Smooth muscle cell (in vitro differentiated cells): ENCODE results near the gene PSMC3. TPM values are rescaled to one million over a fixed set of nuclear protein-coding genes. Genes with fewer than 3 reads are reported as not detected.
A peak's percentile ranks its signal among the peaks of the same experiment; 100 is the strongest.

Source experiments
- DNase-seq: peaks from one replicate; lab custom pipeline; 2025; ENCODE audit not compliant: unreplicated experiment; lab: John Stamatoyannopoulos, UW
- H2AFZ ChIP-seq: fragments of 200-600 bp; sonication (generic); 2 replicates; pipeline ENCODE4 v1.6.0; 2016; ENCODE audit warnings: antibody characterized with exemption, low read depth, mild to moderate bottlenecking
- H3F3A ChIP-seq: fragments of 200-600 bp; sonication (generic); 2 replicates; pipeline ENCODE4 v1.6.0; 2017; ENCODE audit warnings: antibody characterized with exemption, low read depth
- H3K27ac ChIP-seq: fragments of 200-600 bp; sonication (generic); 2 replicates; pipeline ENCODE4 v1.5.1; 2016; ENCODE audit warnings: low read depth, mild to moderate bottlenecking
- H3K27me3 ChIP-seq: fragments of 200-600 bp; sonication (generic); 2 replicates; pipeline ENCODE4 v1.6.1; 2016; ENCODE audit warnings: low read depth, mild to moderate bottlenecking
- H3K36me3 ChIP-seq: fragments of 200-600 bp; sonication (generic); 2 replicates; pipeline ENCODE4 v1.5.1; 2016; ENCODE audit warnings: low read depth
- H3K4me1 ChIP-seq: fragments of 200-600 bp; sonication (generic); 2 replicates; pipeline ENCODE4 v1.5.1; 2016; ENCODE audit warnings: low read depth
- H3K4me2 ChIP-seq: fragments of 200-600 bp; sonication (generic); 2 replicates; pipeline ENCODE4 v1.6.0; 2016; ENCODE audit warnings: mild to moderate bottlenecking
- H3K4me3 ChIP-seq: fragments of 200-600 bp; sonication (generic); 2 replicates; pipeline ENCODE4 v1.5.1; 2016; ENCODE audit warnings: mild to moderate bottlenecking
- H3K79me2 ChIP-seq: fragments of 200-600 bp; sonication (generic); 2 replicates; pipeline ENCODE4 v1.6.0; 2016; ENCODE audit warnings: low read depth, mild to moderate bottlenecking
- H3K9ac ChIP-seq: fragments of 200-600 bp; sonication (generic); 2 replicates; pipeline ENCODE4 v1.6.0; 2016; ENCODE audit warnings: low read depth
- H3K9me3 ChIP-seq: fragments of 200-600 bp; sonication (generic); replicated peaks from 2 replicates; pipeline ENCODE4 v1.5.1; 2016; ENCODE audit warnings: low read depth
- H4K20me1 ChIP-seq: fragments of 200-600 bp; sonication (generic); 2 replicates; pipeline ENCODE4 v1.6.0; 2016; ENCODE audit warnings: low read depth
- WGBS: methylation state at CpG from one replicate; pipeline ENCODE4 v1.1.7; 2016; ENCODE audit warnings: low lambda C conversion rate; 5-methylcytosine and 5-hydroxymethylcytosine counted together
- polyA plus RNA-seq: library from polyadenylated mRNA; unstranded; fragments of >200 nt; fragmentation: Nextera tagmentation; extraction: Ambion mirVana; gene quantifications from 2 replicates; pipeline ENCODE4 v1.2.1, GENCODE V29; 2016
- total RNA-seq: library from RNA; depleted of rRNA; stranded (reverse); fragments of >200 nt; gene quantifications from 2 replicates; pipeline ENCODE4 v1.2.3, GENCODE V29; 2014
- TF ChIP-seq, protein P1 (sequence below): fragments of 200-600 bp; sonication (generic); IDR thresholded peaks from 2 replicates; pipeline ENCODE4 v1.5.1; 2017; ENCODE audit warnings: borderline replicate concordance, mild to moderate bottlenecking, antibody characterized with exemption; ENCODE audit not compliant: insufficient read depth, poor library complexity, severe bottlenecking

PSMC3 gene
- total and polyA plus RNA-seq, 2 experiments from 2014 or later, result 71.2 to 211 TPM

DNA sequence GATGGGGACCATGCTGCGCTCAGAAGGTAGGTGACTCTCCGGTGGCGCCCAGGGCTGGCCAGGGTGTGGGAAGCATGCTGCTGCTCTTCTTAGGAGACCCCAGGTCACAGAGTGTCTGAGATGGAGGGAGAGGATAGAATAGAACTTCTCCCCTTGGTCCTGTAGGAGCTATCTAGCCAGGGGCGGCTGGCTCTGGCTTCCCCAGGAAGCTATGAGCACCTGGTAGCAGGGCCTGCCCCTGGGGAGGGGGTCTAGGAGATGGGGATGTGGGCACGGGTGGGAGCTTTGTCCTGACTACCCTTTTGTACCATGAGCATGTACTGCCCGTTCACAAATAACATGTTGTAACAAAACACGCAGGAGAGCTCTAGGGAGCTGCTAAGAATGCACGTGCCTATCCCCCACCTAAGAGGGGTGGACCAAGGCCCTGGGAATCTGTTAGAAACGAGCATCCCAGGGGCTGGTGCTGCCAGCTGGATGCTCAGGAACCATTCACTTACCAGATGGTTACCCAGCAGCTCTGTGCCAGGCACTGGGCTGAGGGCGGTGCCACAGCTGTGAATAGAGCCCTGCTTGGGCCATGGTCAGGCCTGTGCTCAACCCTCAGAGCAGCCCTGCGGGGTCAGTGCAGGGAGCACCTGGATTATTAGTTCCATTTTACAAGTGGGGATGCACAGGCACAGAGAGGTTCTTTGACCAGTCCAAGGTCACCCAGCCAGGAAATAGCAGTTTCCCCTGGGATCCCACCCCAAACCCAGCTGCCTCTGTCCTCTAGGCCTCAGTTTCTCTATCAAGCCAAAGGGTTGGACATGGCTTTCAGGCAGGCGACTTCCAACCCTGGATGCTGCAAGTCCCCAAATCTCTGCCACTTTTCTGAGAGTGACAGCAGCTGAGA, 15.6 kb downstream of the PSMC3 start:
- TF ChIP-seq, protein P1, sequence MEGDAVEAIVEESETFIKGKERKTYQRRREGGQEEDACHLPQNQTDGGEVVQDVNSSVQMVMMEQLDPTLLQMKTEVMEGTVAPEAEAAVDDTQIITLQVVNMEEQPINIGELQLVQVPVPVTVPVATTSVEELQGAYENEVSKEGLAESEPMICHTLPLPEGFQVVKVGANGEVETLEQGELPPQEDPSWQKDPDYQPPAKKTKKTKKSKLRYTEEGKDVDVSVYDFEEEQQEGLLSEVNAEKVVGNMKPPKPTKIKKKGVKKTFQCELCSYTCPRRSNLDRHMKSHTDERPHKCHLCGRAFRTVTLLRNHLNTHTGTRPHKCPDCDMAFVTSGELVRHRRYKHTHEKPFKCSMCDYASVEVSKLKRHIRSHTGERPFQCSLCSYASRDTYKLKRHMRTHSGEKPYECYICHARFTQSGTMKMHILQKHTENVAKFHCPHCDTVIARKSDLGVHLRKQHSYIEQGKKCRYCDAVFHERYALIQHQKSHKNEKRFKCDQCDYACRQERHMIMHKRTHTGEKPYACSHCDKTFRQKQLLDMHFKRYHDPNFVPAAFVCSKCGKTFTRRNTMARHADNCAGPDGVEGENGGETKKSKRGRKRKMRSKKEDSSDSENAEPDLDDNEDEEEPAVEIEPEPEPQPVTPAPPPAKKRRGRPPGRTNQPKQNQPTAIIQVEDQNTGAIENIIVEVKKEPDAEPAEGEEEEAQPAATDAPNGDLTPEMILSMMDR, result no peak
- peaks cover 30% of the 10 kb centered on the region for H4K20me1 ChIP-seq
- H2AFZ ChIP-seq, result no peak overlapping the region
- peaks cover 16% of the 10 kb centered on the region for H3F3A ChIP-seq
- peak overlapping the region; percentile 98 for H3K27ac ChIP-seq
- H3K9me3 ChIP-seq, result no peaks in the 10 kb centered on the region
- H3K4me3 ChIP-seq, result peak overlapping the region; percentile 66
- H3K27me3 ChIP-seq, result no peaks in the 10 kb centered on the region
- H3K9ac ChIP-seq, result no peak overlapping the region
- 95% methylated on average over 12 of the region's 12 CpGs for WGBS
- peak overlapping the region; percentile 92 for H3K4me2 ChIP-seq
- H3K36me3 ChIP-seq, result no peaks in the 10 kb centered on the region
- H3K4me1 ChIP-seq, result peaks cover 15% of the 10 kb centered on the region
- DNase-seq, result no peak
- peaks cover 37% of the 10 kb centered on the region for H3K79me2 ChIP-seq

DNA sequence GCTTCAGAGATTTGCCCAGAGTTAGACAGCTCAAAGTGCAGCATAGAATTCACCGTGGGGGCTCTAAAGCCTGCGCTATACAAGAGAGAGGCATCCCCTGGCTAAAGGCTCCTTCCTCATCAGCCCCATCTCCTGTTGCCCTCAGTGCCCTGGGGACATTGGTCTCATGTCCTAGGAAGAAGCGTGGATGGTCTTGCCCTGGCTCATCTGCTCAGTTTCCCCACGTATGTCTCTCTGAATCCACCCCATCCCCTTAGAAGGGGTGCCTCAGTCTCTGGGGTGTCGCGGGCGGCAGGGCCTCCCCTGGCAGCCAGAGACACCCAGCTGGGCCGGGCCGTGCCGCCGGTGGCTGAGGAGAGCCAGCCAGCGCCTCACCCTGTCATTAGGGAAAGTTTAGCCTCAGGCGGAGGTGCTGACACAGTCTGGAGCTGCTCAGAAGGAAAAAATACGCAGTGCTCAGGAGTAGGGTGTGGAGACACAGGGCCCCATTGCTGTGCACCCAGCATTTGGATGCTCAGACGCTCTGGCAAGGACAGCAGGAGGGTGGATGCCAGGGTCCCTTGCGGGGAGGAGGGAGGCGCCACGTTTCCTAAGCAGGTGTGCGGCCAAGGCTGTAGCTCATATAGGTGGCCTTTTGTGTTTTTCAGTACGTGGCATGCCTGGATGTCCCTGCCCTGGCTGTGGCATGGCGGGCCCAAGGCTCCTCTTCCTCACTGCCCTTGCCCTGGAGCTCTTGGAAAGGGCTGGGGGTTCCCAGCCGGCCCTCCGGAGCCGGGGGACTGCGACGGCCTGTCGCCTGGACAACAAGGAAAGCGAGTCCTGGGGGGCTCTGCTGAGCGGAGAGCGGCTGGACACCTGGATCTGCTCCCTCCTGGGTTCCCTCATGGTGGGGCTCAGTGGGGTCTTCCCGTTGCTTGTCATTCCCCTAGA, 16.5 kb downstream of the PSMC3 start:
- H3K79me2 ChIP-seq, result peaks cover 37% of the 10 kb centered on the region

DNA sequence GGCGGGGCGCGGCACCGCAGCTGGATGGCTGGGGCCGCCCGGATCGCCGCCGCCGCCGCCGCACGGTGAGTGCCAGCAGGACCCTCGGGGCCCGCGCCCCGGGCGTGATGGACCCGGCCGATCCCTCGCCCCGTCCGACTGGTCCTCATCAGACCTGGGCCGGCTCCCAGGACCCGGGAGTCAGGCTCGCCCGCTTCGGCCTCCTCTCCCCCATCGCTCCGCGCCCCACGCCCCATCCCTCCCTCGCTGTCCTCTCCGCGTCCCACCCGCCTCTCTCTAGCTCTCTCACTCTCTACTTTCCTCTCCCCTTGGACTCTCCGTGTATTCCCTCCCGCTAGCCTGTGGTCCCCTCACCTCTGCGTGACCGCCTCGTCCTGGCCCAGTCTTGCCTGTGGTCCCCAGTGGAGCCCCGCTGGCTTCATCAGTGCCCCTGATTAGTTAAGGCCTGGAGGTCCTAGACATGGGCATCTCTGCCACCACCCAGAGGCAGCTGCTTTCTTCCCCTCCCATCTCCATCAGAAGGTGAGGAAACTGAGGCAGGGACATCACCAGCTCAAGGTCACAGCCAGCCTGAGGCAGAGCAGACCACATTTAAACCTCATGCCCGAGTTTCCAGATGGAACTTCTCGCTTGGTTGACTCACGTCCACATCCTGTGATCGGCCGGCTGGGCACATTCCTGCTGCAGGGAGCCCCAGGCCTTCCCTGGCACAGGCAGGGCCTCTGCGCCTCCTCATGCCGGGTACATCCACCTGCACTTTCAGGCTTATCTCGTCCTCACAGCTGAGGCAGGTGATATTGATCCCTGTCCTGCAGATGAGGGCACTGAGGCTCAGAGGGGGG, 17.4 kb downstream of the PSMC3 start:
- H3K79me2 ChIP-seq, result peaks cover 37% of the 10 kb centered on the region
- peaks cover 12% of the 10 kb centered on the region for H3F3A ChIP-seq
- peak overlapping the region; percentile 66 for H3K4me3 ChIP-seq
- H3K27ac ChIP-seq, result peak overlapping the region; percentile 98
- H3K4me2 ChIP-seq, result peak overlapping the region; percentile 92
- TF ChIP-seq, protein P1, result no peak
- peaks cover 30% of the 10 kb centered on the region for H4K20me1 ChIP-seq
- no peaks in the 10 kb centered on the region for H3K9me3 ChIP-seq
- peak; percentile 59 for DNase-seq
- peaks cover 15% of the 10 kb centered on the region for H3K4me1 ChIP-seq
- no peak overlapping the region for H2AFZ ChIP-seq
- no peaks in the 10 kb centered on the region for H3K27me3 ChIP-seq
- peak overlapping the region; percentile 91 for H3K9ac ChIP-seq
- WGBS, result 8% methylated on average over 14 of the region's 50 CpGs
- H3K36me3 ChIP-seq, result no peaks in the 10 kb centered on the region

More for the DNA sequence above, 16.5 kb downstream of the PSMC3 start:
- 77% methylated on average over 31 of the region's 31 CpGs for WGBS
- peaks cover 30% of the 10 kb centered on the region for H4K20me1 ChIP-seq
- H3K4me2 ChIP-seq, result peak overlapping the region; percentile 92
- H3K27ac ChIP-seq, result peak overlapping the region; percentile 98
- DNase-seq, result no peak
- peaks cover 16% of the 10 kb centered on the region for H3F3A ChIP-seq
- H3K9ac ChIP-seq, result peak overlapping the region; percentile 91
- H3K4me3 ChIP-seq, result peak overlapping the region; percentile 66
- TF ChIP-seq, protein P1, result no peak
- no peaks in the 10 kb centered on the region for H3K27me3 ChIP-seq
- H2AFZ ChIP-seq, result no peak overlapping the region
- no peaks in the 10 kb centered on the region for H3K9me3 ChIP-seq
- peaks cover 15% of the 10 kb centered on the region for H3K4me1 ChIP-seq
- H3K36me3 ChIP-seq, result no peaks in the 10 kb centered on the region
